ENCODE data around the gene ZDHHC3.

GRCh38 chr3:44926921-44927320 is 49.1 kb downstream of the ZDHHC3 start:
- no peak for TF ChIP-seq LEF1 (IDR thresholded peaks at IDR 0.05; ENCODE audit: borderline replicate concordance)
- TF ChIP-seq HDGF (IDR thresholded peaks at IDR 0.05; ENCODE audit: borderline replicate concordance): no peak
- no peak for TF ChIP-seq ZNF384 (IDR thresholded peaks at IDR 0.05)
- no peak for TF ChIP-seq CTBP1 (IDR thresholded peaks at IDR 0.05; ENCODE audit: borderline replicate concordance)
- no peak for TF ChIP-seq FOXM1 (IDR thresholded peaks at IDR 0.05; ENCODE audit: borderline replicate concordance)
- TF ChIP-seq NFRKB (IDR thresholded peaks at IDR 0.05): no peak
